Keratinocyte (primary cell): Measurements from ENCODE around the gene HBG2.

Experiments used
- CTCF ChIP-seq, 3 experiments: IDR thresholded peaks in 1 of 3; conservative IDR thresholded peaks in 1 of 3; optimal IDR thresholded peaks in 1 of 3; 2 replicates in 2 of 3; 3 replicates in 1 of 3; pipeline versions ENCODE3 to v1.5.1; 2011; ENCODE audit warnings: low read length in 3 of 3, mild to moderate bottlenecking in 3 of 3, moderate library complexity in 2 of 3, control low read depth in 1 of 3, inconsistent platforms in 1 of 3; ENCODE audit not compliant: insufficient read depth in 2 of 3; ENCODE audit errors: extremely low read depth in 1 of 3
- EZH2 ChIP-seq: IDR thresholded peaks from one replicate; pipeline ENCODE4 v1.6.1; 2012; ENCODE audit warnings: inconsistent platforms, mild to moderate bottlenecking, low read length, moderate library complexity

GRCh38 chr11:5286901-5287300 lies 32.3 kb upstream of the HBG2 start:
- TF ChIP-seq CTCF (optimal IDR thresholded peaks at IDR 0.05 in 1 of 3, IDR thresholded peaks at IDR 0.05 in 1 of 3, conservative IDR thresholded peaks at IDR 0.05 in 1 of 3; ENCODE audit: extremely low read depth in 1 of 3, insufficient read depth in 2 of 3, low read length in 3 of 3) (no peak), EZH2 (no peak)
